Measurements from ENCODE around the gene NPR3.

Gene NPR3

DNA sequence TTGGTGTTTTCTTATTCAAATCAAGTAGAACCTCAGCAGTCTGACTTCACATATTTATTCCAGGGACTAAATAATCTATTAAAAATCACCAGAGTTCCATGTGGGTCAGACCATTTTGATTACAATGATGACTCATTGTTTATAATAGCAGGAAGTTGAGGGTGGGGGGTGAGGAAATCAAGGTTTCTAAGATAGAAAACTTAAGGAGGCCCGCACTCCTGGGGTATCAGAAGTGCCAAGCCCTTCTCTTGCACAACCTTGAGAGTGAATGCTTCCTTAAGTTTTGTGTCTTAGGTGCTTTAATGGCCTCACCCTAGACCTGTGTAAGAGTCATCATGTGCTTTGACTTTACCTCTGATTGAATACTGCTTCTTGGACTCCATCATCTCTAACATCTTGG, 31.9 kb upstream of the NPR3 start:
- DNase-seq (ENCODE audit: low read depth): peak; percentile 10
- no peak overlapping the region for H3K4me3 ChIP-seq (ENCODE audit: control insufficient read depth, low read depth, low read length)
- no peak for TF ChIP-seq CTCF (conservative IDR thresholded peaks at IDR 0.05; ENCODE audit: control insufficient read depth, insufficient read depth, low read depth, low read length)

GRCh38 chr5:32680183-32680582, 30.9 kb upstream of the NPR3 start:
- H3K4me3 ChIP-seq (ENCODE audit: control insufficient read depth, low read depth, low read length): no peak overlapping the region
- DNase-seq (ENCODE audit: low read depth): no peak
- no peak for TF ChIP-seq CTCF (conservative IDR thresholded peaks at IDR 0.05; ENCODE audit: control insufficient read depth, insufficient read depth, low read depth, low read length)

DNA sequence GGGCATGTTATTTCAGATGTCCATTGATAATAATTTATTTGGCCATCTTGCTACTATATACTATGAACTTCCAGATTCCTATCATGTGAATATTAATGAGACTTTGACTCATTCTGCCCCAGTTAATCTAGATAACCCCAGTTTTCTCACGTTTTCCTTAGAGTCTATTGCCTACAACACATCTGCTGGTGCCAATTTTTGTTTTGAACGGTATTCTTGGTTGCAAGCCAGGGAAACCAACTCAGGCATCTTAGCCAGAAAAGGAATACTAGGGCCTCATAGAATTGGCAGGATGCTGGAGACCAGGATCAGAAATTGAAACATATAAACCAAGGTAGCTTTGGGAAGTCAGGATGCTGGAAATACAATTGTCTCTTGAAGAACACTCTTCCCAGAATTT, 28.0 kb upstream of the NPR3 start:
- no peak for TF ChIP-seq CTCF (conservative IDR thresholded peaks at IDR 0.05; ENCODE audit: control insufficient read depth, insufficient read depth, low read depth, low read length)
- no peak overlapping the region for H3K4me3 ChIP-seq (ENCODE audit: control insufficient read depth, low read depth, low read length)
- DNase-seq (ENCODE audit: low read depth): no peak

GRCh38 chr5:32684260-32684659, 26.9 kb upstream of the NPR3 start:
- no peak for TF ChIP-seq CTCF (conservative IDR thresholded peaks at IDR 0.05; ENCODE audit: control insufficient read depth, insufficient read depth, low read depth, low read length)
- DNase-seq (ENCODE audit: low read depth): no peak
- H3K4me3 ChIP-seq (ENCODE audit: control insufficient read depth, low read depth, low read length): no peak overlapping the region

GRCh38 chr5:32686799-32687498, 24.2 kb upstream of the NPR3 start:
- no peak overlapping the region for H3K4me3 ChIP-seq (ENCODE audit: control insufficient read depth, low read depth, low read length)
- DNase-seq (ENCODE audit: low read depth): peak; percentile 17
- TF ChIP-seq CTCF (conservative IDR thresholded peaks at IDR 0.05; ENCODE audit: control insufficient read depth, insufficient read depth, low read depth, low read length): no peak

- no peak for TF ChIP-seq CTCF (conservative IDR thresholded peaks at IDR 0.05; ENCODE audit: control insufficient read depth, insufficient read depth, low read depth, low read length)
- peak; percentile 8 for DNase-seq (ENCODE audit: low read depth)
- no peak overlapping the region for H3K4me3 ChIP-seq (ENCODE audit: control insufficient read depth, low read depth, low read length)
Measured at GRCh38 chr5:32687499-32687831, 23.7 kb upstream of the NPR3 start.

DNA sequence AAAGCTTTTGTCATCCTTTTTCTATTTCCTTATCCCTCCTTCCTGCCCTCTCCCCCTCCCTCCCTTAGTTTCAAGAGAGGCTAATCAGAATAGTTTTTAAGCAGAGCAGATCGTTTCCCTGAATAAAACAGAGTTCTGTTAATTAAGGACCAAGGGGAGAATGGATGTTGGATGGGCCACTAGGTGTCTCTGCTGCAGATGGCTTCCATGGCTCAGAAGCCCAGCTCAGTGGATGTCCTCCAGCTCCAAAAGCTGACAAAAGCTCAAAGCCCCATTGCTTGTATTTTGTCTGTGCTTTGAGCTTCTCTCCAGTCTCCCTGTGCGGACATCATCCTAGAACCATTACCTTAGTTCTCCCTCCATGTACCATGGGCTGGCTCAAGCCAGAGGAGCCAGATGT, 21.0 kb upstream of the NPR3 start:
- peak; percentile 31 for DNase-seq (ENCODE audit: low read depth)
- peak; percentile 52 for TF ChIP-seq CTCF (conservative IDR thresholded peaks at IDR 0.05; ENCODE audit: control insufficient read depth, insufficient read depth, low read depth, low read length)
- no peak overlapping the region for H3K4me3 ChIP-seq (ENCODE audit: control insufficient read depth, low read depth, low read length)
